GM19438 (cell line): ENCODE measurements around the gene PITPNM1.
"Not testable (repeated sequence)": the region's sequence is repeated elsewhere in the genome, so short reads cannot be mapped to it uniquely, and the experiment has no call there.

Experiments
- ATAC-seq: cut with Tn5 transposase; IDR thresholded peaks from one replicate; pipeline ENCODE4 v1.9.1; 2021; ENCODE audit warnings: low read depth; ENCODE audit not compliant: unreplicated experiment

PITPNM1 gene

DNA sequence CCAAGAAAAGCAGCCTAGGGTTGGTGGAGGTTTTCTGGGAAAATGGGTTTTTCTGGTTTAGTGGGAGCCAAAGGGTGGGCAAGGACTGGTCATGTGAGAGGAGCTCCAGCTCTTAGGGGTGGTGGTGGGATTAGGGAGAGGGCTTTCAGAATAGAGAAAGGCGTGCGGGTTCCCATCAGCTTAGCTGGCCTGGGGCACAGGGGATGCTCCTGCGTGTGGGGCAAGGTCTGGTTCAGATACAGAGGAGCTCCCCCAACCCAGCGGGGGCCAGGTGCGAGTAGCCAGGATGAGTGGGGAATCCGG, 36.8 kb downstream of the PITPNM1 start:
- no peak for ATAC-seq

GRCh38 chr11:67468056-67468455, 37.1 kb downstream of the PITPNM1 start:
- ATAC-seq, result no peak

- no peak for ATAC-seq
Observed at GRCh38 chr11:67466962-67467771, 38.0 kb downstream of the PITPNM1 start.

DNA sequence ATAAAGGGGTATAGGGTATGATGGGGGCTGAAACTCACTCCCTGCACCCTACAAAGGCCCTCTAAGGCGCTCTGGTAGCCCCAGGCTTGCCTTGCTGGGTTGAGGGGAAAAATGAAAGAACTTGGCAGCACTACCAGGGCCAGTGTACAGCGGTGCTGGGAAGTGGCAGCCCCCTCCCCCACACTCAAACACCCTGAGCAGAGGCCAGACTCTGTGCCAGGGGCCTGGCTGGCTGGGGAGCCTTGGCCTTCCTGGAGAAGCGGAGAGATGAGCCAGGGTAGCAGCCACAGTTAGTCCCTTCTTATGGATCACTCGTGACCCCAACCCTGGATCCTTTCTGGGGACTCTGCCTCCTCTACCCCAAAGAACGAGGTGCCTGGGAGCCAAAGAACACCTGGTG, 38.8 kb downstream of the PITPNM1 start:
- no peak for ATAC-seq

GRCh38 chr11:67465530-67465929, 39.6 kb downstream of the PITPNM1 start:
- ATAC-seq, result not testable (repeated sequence)

- no peak for ATAC-seq
Observed at GRCh38 chr11:67465189-67465510, 40.0 kb downstream of the PITPNM1 start.

GRCh38 chr11:67464411-67465188, 40.6 kb downstream of the PITPNM1 start:
- peak; percentile 44 for ATAC-seq

GRCh38 chr11:67463680-67464410, 41.3 kb downstream of the PITPNM1 start:
- ATAC-seq, result no peak

- ATAC-seq, result no peak
Observed at GRCh38 chr11:67463186-67463585, 42.0 kb downstream of the PITPNM1 start.

DNA sequence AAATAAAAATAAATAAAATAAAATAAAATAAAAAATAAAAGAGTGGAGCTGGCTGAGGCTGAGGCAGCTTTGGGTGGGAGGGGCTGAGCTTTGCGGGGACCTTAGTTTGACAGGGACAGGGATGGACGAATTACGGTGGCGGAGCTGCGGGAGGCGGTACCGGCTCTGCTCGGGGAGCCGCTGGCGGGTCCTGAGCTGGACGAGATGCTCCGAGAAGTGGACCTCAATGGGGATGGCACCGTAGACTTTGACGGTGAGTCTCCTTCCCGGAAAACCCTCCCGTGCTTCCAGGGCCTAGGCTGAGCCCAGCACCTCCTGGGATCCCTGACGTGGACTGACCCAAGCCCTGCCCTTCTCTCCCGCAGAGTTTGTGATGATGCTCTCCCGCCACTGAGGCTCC, 46.9 kb downstream of the PITPNM1 start:
- no peak for ATAC-seq

DNA sequence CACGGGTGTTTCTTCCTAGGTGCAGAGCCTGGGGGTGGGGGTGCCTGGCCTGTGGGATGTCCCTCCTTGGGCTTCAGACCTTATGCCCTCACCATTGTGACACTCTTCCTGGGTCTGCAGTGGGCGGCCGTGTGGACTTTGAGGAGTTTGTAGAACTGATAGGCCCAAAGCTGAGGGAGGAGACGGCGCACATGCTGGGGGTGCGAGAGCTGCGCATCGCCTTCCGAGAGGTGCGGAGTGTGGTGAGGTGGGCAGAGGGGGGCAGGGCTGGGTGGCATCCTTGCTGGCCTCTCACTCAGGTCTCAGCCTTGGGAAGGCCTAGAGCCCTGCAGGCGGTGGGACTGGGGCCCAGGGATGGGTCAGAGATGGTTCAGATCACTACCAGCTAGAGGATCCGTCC, 47.7 kb downstream of the PITPNM1 start:
- no peak for ATAC-seq

DNA sequence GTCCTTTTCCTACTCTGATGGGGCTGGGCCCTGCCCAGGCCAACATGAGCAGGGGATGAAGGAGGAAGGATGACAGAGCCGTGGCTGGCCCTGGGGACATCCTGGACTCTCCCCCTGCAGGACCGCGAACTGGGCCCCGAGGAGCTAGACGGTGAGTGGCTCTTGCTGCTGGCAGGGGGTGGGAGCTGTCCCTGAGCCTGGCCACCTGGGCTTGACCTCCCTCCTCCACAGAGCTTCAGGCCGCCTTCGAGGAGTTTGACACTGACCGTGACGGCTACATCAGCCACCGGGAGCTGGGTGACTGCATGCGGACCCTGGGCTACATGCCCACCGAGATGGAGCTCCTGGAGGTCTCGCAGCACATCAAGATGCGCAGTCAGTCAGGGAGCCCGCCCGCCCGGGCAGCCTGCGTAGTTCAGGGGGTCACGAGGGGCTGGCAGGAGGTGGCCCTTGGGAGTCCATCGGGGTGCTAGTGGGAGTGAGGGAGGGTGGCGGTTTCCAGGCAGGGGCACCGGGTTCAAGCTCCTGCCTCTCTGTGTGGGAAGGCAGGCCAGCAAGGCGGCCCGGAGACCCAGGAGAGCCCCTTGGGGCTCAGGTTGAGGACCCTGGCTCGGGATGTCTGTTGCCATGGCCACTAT, 49.0 kb downstream of the PITPNM1 start:
- no peak for ATAC-seq

DNA sequence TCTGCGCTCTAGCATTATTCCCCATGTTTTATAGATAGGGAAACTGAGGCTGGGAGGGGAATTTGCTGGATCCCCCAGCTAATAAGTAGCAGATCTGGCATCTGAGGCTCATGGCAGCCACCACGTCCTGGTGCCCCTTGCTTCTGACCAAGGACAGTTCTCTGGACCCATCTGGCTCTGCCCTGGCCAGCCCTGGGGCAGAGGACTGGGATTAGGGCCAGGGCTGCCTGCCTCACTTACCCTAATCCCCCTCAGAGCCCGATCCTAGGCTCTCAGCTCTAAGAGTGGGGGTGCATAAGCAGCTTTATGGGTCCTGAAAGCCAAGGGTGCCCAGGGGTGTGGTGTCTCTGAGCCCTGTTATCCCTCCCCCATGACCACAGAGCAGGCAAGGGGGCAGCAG, 50.1 kb downstream of the PITPNM1 start, which contains the start of gene CABP4:
Gene CABP4 (plus strand): TSS at position 301 of the 400 bp plus-strand sequence. CDS start 70 bp downstream, at position 371.
- ATAC-seq, result no peak

- no peak for ATAC-seq
Observed at GRCh38 chr11:67453816-67454732, 51.1 kb downstream of the PITPNM1 start.

- ATAC-seq, result no peak
Observed at GRCh38 chr11:67452141-67452952, 52.8 kb downstream of the PITPNM1 start, which contains the start of gene GPR152. Gene GPR152 (minus strand): TSS chr11:67452729. CDS start chr11:67452724, 5 bp downstream.

GRCh38 chr11:67451658-67451976, 53.5 kb downstream of the PITPNM1 start:
- no peak for ATAC-seq

DNA sequence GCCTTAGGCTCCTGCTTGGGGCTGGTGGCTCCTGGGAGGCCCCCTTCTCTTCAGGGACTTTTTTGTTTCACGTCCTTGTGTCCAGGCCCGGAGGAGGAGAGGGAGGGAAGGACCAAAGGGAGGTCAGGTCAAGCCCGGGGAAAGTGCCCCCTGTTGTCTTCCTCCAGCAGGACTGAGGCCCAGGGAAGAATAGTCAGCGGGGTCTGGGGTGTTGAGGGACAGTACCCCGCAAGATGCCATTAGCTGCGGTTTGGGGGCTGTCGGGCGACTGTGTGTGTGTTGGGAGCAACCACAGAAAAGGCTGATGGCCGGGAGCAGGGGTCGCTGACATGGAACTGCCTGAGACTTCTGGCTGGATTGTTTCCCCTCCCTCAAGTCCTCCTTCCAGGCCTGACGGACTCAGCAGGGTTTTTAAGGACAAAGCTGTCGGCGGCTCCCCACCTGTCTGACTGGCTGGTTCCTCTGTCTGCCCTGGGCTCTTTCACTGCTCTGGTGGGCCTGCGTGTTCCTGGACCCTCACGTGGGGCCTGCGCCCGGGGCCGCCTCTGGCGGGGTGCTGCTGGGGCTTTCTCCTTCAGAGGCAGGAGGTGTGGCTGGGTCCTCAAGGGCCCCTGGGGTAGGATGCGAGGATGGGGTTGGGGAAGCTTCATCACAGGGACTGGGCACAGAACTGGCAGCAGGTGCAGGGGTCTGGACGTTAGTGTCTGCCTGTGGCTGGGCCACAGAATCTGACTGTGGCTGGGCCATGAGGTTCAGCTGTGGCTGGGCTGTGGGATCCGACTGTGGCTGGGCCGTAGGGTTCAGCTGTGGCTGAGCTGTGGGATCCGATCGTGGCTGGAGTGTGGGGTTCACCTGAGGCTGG, 54.1 kb downstream of the PITPNM1 start:
- ATAC-seq, result no peak
